Non-pigmented ciliary epithelial cell (primary cell): ENCODE data around the gene PCGF3.
"Not testable (repeated sequence)": the region's sequence is repeated elsewhere in the genome, so short reads cannot be mapped to it uniquely, and the experiment has no call there.

Experiments used
- DNase-seq: peaks from one replicate; pipeline ENCODE4 v3.0.0-alpha.2; 2010; ENCODE audit warnings: low read depth

PCGF3 gene

DNA sequence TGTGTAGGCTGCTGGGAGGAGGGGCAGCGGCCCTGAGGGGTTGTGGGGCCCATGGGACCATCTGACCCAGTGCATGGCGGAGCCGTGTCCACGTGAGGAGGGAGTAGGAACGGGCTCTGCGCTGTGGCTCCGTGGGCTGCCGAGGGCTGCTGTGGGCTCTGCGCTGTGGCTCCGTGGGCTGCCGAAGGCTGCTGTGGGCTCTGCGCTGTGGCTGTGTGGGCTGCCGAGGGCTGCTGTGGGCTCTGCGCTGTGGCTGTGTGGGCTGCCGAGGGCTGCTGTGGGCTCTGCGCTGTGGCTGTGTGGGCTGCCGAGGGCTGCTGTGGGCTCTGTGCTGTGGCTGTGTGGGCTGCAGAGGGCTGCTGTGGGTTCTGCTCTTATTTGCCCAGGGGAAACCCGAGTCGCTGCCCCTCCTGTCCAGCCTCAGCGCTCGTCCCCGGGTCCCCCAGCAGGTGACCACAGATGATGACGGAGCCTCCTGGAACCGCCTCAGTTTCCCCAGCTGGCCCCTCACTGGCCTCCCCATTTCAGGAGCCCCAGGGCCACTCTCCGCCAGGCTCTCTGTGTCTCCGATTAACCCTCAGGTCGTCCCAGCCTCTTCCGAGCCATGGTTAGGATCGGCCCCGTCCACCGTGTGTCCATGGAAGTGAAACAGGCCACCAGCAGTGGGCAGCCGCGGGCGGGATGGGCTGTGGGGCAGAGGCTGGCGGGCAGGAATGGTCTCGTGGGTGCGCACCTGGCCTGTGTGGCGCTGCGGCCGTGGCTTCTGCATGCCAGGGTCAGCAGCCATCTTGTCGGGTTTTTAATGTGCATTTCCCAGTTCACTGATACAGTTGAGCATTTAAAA is 20.0 kb downstream of the PCGF3 start:
- no peak for DNase-seq

DNA sequence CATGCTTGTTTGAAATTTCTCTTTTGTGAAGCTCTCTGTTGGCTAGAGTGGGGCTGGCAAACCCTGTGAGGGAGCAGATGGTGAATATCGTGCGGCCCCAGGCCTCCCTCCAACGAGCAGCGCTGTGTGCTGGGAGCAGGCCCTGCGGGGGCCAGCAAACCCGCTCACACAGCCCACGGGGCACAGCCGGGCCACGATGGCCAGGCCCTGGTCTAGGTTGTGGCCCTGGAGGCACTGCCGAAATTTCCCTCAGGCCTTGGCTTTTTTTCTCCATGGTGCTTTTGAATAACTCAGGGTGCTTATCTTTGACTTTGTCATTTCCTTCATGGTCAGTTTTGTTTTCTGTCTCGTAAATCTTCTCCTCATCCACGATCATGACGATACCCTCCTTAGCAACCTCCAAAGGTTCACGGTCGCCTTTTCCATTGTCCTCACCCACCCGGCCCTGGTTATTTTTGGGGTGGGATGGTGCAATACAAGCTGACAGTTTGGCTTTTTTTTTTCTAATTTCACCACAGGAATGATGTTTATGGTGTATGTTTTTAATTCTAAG is 20.7 kb downstream of the PCGF3 start:
- DNase-seq: no peak

DNA sequence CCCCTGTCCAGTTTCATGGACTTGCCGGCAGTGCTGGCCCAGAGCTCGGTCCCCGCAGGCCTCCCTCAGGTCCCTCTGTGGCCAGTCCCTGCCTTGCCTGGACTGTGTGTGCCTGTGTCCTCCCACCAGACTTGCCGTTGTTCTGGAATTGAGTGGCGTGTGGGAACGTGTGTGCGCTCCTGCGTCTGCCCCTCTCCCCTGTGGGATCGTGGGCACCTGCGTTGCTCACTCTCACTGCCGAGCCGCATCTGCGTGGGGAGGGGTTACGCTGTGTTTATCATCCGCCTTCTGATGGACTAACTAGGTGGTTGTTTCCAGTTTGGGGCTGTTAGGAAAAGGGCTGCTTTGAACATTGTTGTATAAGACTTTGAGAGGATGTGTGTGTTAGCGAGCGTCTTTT is 21.2 kb downstream of the PCGF3 start:
- DNase-seq: no peak

- no peak for DNase-seq
Measured at GRCh38 chr4:727576-727975, 21.9 kb downstream of the PCGF3 start.

- DNase-seq: no peak
Measured at GRCh38 chr4:729336-730315, 24.0 kb downstream of the PCGF3 start.

- DNase-seq: no peak
Measured at GRCh38 chr4:730511-730910, 24.9 kb downstream of the PCGF3 start.

GRCh38 chr4:730946-731904 is 25.6 kb downstream of the PCGF3 start:
- DNase-seq: not testable (repeated sequence)

DNA sequence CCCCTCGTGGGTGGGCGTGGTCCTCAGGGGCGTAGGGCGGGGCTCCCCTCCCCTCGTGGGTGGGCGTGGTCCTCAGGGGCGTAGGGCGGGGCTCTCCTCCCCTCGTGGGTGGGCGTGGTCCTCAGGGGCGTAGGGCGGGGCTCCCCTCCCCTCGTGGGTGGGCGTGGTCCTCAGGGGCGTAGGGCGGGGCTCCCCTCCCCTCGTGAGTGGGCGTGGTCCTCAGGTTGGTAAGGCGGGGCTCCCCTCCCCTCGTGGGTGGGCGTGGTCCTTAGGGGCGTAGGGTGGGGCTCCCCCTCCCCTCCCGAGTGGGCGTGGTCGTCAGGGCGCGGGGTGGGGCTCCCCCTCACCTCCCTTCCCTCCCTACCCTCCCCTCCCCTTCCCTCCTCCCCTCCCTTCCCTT is 26.3 kb downstream of the PCGF3 start:
- DNase-seq: not testable (repeated sequence)

DNA sequence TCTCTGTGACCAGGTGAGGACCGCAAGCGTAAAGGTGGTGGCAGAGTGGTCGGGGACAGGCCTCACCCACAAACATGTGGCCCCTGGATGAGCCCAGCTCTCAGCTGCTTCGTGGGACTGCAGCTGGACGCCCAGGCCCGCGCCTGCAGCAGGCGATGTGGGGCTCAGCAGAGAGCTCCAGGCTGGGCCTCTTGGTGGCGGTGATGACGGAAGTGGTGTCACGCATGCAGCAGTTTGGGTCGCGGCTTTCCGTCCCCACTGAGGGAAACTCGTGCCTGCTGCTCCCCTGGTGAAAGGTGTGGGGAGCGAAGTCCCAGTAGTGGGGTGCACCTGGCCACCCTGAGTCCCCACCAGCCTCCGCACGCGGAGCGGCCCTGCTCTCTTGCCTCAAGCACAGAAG is 26.9 kb downstream of the PCGF3 start:
- no peak for DNase-seq

DNA sequence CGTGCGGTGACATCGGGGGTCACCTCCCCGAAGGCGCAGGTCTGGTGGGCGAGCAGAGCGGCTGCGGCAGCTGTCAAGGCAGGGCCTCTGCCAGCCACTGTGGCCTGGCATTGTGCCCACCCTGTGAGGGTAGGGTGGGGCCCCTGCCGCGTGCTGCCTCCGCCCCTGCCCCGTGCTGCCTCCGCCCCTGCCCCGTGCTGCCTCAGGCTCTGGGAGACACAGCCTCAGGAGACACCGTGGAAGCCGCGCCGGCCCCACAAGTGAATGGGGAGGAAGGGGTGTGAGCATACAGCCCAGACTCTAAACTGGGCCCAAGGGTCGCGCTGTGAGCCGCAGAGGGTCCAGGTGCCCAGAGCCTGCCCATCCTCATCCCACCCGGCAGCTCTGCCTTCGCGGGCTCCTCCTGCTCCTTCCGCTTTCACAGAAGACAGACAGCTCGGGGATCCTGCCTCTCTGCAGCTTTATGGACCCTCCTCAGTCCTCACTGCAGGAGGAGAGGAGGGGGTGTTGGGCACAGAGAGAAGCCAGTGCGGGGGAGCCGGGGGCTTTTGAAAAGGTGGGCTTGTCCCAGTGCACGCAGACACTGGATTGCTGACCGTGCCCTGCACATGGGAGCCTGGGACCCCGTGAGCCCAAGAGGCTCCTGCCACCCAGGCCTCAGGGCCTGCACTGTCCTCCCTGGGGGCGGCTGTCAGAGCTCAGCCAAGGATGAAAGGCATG is 27.4 kb downstream of the PCGF3 start:
- DNase-seq: no peak

DNA sequence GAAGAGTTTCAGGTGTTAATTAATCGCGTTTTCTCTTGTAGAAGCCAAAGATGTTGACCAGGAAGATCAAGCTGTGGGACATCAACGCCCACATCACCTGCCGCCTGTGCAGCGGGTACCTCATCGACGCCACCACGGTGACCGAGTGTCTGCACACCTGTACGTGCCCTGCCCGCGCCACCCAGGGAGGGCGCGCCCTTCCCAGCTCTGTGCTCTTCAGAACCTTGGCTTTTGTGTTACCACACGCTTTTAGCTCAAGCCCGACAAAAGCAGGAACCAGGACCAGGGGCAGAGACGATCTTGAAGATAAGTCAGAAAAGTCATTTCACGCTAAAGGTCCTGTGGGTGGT is 28.0 kb downstream of the PCGF3 start:
- no peak for DNase-seq

DNA sequence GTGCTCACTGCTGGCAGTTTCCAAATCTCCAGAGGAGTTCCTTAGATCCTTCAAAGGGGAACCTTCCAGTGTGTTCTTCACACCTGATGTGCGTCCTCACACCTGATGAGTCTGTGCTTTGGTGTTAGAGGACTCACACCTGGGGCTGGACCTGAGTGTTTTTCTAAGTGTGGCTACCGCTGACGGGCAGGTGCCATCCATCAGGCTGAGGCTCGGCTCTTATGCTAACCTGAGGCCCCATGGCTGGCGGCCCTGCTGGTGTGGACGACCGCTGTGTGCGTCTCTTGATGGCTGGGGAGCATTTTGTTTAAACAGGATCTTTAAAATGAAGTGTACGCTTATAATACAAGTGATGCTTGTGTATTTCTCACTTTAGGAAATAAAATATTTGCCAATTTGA is 28.4 kb downstream of the PCGF3 start:
- no peak for DNase-seq

GRCh38 chr4:734951-735350 is 29.3 kb downstream of the PCGF3 start:
- no peak for DNase-seq

DNA sequence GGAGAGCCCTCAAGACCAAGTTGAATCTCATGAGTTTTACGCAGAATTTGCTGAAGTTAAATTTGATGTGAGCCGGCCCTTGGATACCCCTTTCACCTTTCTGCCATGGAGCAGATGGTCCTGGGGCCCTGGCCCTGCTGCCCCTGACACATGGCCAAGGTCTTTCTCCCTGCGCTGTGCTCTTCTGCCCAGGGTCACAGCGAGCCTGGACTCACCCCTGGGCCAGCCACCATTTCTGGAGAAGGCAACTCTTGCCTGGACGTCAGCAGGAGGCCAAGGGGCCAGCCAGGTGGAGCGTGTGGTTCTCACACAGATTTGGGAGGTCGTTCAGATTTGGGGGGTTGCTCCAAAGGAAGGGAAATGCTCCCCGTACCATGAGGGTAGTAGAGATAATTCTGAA is 30.0 kb downstream of the PCGF3 start:
- no peak for DNase-seq

DNA sequence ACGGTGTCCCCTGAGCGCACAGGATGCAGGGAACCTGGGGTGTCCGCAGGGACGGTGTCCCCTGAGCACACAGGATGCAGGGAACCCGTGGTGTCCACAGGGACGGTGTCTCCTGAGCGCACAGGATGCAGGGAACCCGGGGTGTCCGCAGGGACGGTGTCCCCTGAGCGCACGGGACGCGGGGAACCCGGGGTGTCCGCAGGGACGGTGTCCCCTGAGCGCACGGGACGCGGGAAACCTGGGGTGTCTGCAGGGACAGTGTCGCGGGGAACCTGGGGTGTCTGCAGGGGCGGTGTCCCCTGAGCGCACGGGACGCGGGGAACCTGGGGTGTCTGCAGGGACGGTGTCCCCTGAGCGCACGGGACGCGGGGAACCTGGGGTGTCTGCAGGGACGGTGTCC is 30.9 kb downstream of the PCGF3 start:
- not testable (repeated sequence) for DNase-seq

GRCh38 chr4:738781-739280 is 33.2 kb downstream of the PCGF3 start:
- DNase-seq: no peak

DNA sequence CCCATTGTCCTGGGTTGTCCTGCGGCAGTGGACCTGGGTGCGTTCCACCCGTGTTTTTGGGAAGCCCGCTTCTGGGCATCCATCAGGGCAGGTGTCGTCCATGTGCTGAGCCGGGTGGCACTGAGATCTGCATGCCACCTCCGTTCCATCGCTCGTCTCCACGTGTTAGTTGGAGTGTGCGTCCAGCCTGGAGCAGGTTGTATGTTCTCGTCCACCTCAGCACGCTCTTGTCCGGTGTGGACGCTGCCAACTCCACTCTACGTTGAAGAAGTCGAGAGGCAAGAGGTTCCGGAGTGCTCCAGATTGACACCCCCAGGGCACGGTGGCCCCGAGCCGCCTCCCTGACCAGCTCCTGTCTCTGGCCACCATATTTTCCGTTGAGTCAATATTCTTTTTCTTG is 33.9 kb downstream of the PCGF3 start:
- no peak for DNase-seq

GRCh38 chr4:740011-740410 is 34.4 kb downstream of the PCGF3 start:
- DNase-seq: no peak

DNA sequence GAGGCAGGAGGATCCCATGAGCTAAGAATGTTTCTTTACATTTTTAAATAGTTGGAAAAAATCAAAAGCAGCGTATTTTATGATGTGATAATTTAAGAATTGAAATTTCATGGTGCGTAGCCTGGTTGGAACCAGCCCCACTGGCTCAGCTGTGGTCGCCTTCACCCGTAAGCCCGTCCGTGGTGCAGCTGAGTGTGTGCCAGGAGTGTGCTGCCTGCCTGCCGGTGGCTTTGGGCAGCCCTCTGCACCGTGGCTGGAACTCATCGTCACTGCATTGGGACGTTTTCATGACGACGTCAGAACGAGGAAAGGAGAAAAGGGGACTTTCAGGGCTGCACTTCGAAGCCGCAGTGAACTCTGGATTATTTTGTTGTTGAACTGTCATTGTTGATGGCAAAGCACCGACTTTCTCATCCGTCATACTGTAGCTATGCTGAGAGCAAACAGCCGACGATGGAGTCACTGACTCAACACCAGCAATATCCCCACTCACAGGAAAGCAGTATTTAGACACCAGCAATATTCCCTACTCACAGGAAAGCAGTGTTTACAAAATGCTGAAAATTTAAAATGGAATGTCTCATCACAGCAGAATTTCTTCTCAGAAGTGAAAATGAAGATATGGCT is 35.1 kb downstream of the PCGF3 start:
- no peak for DNase-seq

- no peak for DNase-seq
Measured at GRCh38 chr4:742096-742741, 36.6 kb downstream of the PCGF3 start.
